NCI-H146 treated with DMSO at 0.1 percent for 48 hours (cell line): ENCODE measurements around the gene PLD3.

Experiments
- DNase-seq: peaks from one replicate; lab custom pipeline; 2025; ENCODE audit not compliant: unreplicated experiment; lab: John Stamatoyannopoulos, UW

The PLD3 gene

DNA sequence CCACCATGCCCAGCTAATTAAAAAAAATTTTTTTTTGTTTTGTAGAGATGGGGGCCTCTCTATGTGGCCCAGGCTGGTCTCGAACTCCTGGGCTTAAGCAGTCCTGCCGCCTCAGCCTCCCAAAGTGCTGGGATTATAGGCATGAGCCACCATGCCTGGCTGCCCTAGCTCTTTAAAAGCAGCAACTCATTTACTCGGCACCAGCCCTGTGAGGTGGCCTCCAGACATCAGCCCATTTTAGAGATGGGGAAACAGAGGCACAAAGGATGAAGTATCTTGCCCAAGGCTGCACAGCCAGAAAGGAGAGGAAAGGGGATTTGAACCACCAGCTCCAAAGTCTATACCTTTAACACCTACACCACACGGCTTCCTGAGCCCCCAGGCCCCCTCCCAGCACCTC, 64.4 kb downstream of the PLD3 start:
- DNase-seq = no peak

DNA sequence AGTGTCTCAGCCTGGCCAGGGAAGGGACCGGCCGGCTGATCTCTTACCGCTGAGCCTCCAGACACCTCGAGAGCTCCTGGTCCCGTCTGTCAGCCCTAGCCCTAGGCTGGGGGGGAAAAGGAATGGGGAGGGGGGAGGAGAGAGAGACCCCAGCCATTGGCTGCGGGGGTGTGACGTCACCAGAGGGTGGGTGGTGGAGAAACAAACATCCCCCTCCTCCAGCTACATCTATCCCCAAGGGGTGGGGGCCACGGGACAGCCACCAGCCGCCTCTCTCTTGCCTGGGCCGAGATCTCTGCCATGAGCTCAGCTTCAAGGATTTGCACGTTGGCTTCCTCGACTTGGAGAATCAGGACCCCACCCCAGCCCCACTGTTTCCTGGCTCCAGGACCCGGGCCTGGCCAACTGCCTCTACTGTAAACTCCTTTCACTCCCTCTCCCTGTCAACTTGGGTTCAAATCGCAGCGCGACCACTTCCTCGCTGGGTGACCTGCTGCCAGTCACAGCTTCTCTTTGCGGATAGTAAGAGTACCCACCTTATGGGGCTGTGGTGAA, 64.9 kb downstream of the PLD3 start, which contains the start of gene PRX:
Gene PRX, minus strand, starts transcription at position 88 of the 555 bp plus-strand sequence. CDS start 5,446 bp downstream, outside the sequence.
- DNase-seq = no peak

GRCh38 chr19:40414542-40415535, 66.3 kb downstream of the PLD3 start:
- DNase-seq = no peak

- DNase-seq = no peak
These were observed 67.3 kb downstream of the PLD3 start for GRCh38 chr19:40415768-40416167.

GRCh38 chr19:40416918-40417642, 68.6 kb downstream of the PLD3 start:
- DNase-seq = no peak

DNA sequence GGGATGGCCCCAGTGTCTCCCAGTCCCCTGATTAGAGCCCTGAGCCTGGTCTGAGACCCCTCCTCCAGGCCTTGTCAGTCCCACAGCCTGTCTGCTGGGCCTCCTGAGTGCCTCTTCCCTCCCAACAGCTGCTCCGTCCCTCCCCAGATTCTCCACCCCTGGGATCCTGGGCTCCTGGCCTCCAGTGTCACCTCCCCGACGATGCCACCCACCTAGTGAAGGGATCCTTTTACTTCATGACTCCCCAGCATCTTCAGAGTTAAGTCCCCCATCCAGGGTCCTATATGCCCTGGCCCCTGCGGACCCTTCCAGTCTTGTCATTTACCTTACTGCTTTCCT, 69.1 kb downstream of the PLD3 start:
- DNase-seq = no peak

- no peak for DNase-seq
These were observed 69.5 kb downstream of the PLD3 start for GRCh38 chr19:40418040-40418439.

DNA sequence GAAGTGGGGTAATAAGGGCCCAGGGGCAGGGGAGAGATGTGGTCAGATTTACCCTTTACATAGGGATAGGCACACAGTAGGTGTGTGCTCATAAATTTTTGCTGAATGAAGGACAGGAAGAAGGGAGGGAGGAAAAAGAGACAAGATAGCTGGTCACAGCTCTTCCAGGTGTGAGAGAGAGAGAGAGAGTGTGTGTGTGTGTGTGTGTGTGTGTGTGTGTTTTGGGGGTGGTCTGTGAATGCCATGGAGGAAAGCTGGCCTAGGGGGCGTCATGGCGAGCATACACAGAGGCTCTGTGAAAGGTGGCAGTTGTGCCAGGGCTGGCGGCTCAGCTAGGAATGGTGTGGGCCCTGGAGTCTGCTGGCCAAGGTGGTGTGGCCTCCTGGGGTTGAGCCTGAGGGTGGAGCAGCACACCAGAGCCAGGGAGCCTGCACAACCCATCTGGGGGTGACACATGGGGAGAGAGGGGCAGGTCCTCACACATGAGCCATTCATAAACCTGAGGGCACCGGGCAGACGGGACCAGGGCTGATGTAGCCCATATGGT, 70.6 kb downstream of the PLD3 start:
- no peak for DNase-seq

GRCh38 chr19:40419780-40420179, 71.3 kb downstream of the PLD3 start:
- DNase-seq = no peak

DNA sequence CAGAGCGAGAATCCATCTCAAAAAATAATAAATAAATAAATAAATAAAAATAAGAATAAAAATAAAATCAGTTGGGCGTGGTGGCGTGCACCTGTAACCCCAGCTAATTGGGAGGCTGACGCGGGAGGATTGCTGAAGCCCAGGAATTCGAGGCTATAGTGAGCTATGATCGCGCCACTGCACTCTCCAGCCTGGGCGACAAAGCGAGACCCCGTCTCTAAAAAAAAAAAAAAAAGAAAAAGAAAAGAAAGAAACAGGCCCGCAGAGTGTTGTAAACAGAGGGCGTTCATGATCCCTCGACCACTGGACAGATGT, 71.9 kb downstream of the PLD3 start:
- DNase-seq = no peak

- peak; percentile 23 for DNase-seq
These were observed 72.6 kb downstream of the PLD3 start for GRCh38 chr19:40420766-40421765.

GRCh38 chr19:40421993-40422747, 73.7 kb downstream of the PLD3 start:
- DNase-seq = no peak

- DNase-seq = no peak
These were observed 74.5 kb downstream of the PLD3 start for GRCh38 chr19:40422748-40423566.

- no peak for DNase-seq
These were observed 75.4 kb downstream of the PLD3 start for GRCh38 chr19:40423938-40424337.

- DNase-seq = no peak
These were observed 76.3 kb downstream of the PLD3 start for GRCh38 chr19:40424637-40425449.

GRCh38 chr19:40425450-40426287, 77.2 kb downstream of the PLD3 start, which contains the start of gene SERTAD1:
TSS of gene SERTAD1 (minus strand) at chr19:40425992. CDS start at chr19:40423546, 2,446 bp downstream.
- peak; percentile 96 for DNase-seq
